HCT116 (cell line): ENCODE measurements around the gene CPNE7. TPM values are rescaled to one million over a fixed set of nuclear protein-coding genes. Genes with fewer than 3 reads are reported as not detected.

Experiments used
- ATAC-seq: fragments of 200-7000 bp; cut with Tn5 transposase; 2 replicates; pipeline ENCODE4 v1.9.1; 2020; ENCODE audit warnings: mild to moderate bottlenecking, moderate library complexity
- BruUV-seq: library from RNA; stranded (reverse); fragments of 400-500 nt; replicated peaks from 2 replicates; lab custom pipeline; 2021; lab: Mats Ljungman, UMichigan
- CTCF ChIA-PET: fragments of 300-600 bp; sonication (Branson Sonifier 250); formaldehyde crosslinking; loops from one replicate; lab custom pipeline; 2021; ENCODE audit warnings: antibody characterized with exemption; lab: Charles Lee
- POLR2A ChIA-PET: fragments of 300-600, 350-600 bp; sonication (Branson Sonifier 250); formaldehyde crosslinking; loops from one replicate; lab custom pipeline; 2021; ENCODE audit warnings: antibody characterized with exemption; lab: Charles Lee
- RAD21 ChIA-PET, 2 experiments: fragments of 300-600 bp; sonication (Branson Sonifier 250); formaldehyde crosslinking; loops; one replicate each; lab custom pipeline; 2023; ENCODE audit warnings: low total read pairs in 2 of 2; ENCODE audit not compliant: uncharacterized antibody in 2 of 2, unreplicated experiment in 2 of 2, low non-redundant PET in 1 of 2; lab: Charles Lee
- DNase-seq: peaks from one replicate; pipeline ENCODE4 v3.0.0-alpha.2; 2010; ENCODE audit warnings: low read depth, low spot score
- H2AFZ ChIP-seq: fragments of 200-600 bp; shearing (Covaris generic), sonication (generic); 2 replicates; pipeline ENCODE4 v1.6.1; 2017; ENCODE audit warnings: low read depth, mixed run types, mixed read lengths, antibody characterized with exemption, low read length; ENCODE audit not compliant: poor library complexity, severe bottlenecking
- H3K27ac ChIP-seq: 2 replicates; pipeline ENCODE4 v1.5.1; 2012; ENCODE audit warnings: low read depth, low read length
- H3K27me3 ChIP-seq: fragments of 200-600 bp; sonication (generic); 2 replicates; pipeline ENCODE4 v1.6.1; 2016; ENCODE audit warnings: mixed run types, low read length, mixed read lengths; ENCODE audit not compliant: insufficient read depth
- H3K36me3 ChIP-seq, 2 experiments: fragments of 200-500 bp in 1 of 2; fragments of 200-600 bp in 1 of 2; sonication (Bioruptor generic) in 1 of 2; sonication (generic) in 1 of 2; 2 replicates each; pipeline versions ENCODE4 v1.5.1 to v1.6.1; 2014 to 2016; ENCODE audit warnings: low read length in 2 of 2, inconsistent platforms in 1 of 2, mixed read lengths in 1 of 2, mixed run types in 1 of 2; ENCODE audit not compliant: insufficient read depth in 2 of 2, control insufficient read depth in 1 of 2
- H3K4me1 ChIP-seq, 2 experiments: fragments of 200-600 bp in 1 of 2; sonication (generic) in 1 of 2; 2 replicates each; pipeline versions ENCODE4 v1.5.1 to v1.6.1; 2012 to 2017; ENCODE audit warnings: low read length in 2 of 2, inconsistent platforms in 1 of 2, mild to moderate bottlenecking in 1 of 2, mixed read lengths in 1 of 2, mixed run types in 1 of 2, moderate library complexity in 1 of 2; ENCODE audit not compliant: insufficient read depth in 2 of 2, control insufficient read depth in 1 of 2
- H3K4me2 ChIP-seq: fragments of 200-600 bp; sonication (generic); 2 replicates; pipeline ENCODE4 v1.6.1; 2017; ENCODE audit warnings: mixed run types, low read length, mixed read lengths
- H3K4me3 ChIP-seq, 2 experiments: fragments of 200-600 bp in 1 of 2; sonication (generic) in 1 of 2; replicated peaks in 1 of 2; 2 replicates each; pipeline ENCODE4 v1.5.1; 2011 to 2016; ENCODE audit warnings: low read length in 2 of 2, control low read depth in 1 of 2, low read depth in 1 of 2, mild to moderate bottlenecking in 1 of 2, mixed read lengths in 1 of 2, mixed run types in 1 of 2
- H3K79me2 ChIP-seq: fragments of 200-600 bp; sonication (generic); 2 replicates; pipeline ENCODE4 v1.6.1; 2017; ENCODE audit warnings: mild to moderate bottlenecking, mixed run types, low read length, moderate library complexity, mixed read lengths; ENCODE audit not compliant: insufficient read depth
- H3K9ac ChIP-seq: fragments of 200-600 bp; sonication (generic); 2 replicates; pipeline ENCODE4 v1.6.1; 2016; ENCODE audit warnings: low read length, mixed read lengths
- H3K9me2 ChIP-seq: fragments of 200-600 bp; sonication (generic), shearing (Covaris generic); 2 replicates; pipeline ENCODE4 v1.6.1; 2017; ENCODE audit warnings: mixed run types, mild to moderate bottlenecking, moderate library complexity; ENCODE audit not compliant: insufficient read depth
- H3K9me3 ChIP-seq, 2 experiments: fragments of 200-500 bp in 1 of 2; fragments of 200-600 bp in 1 of 2; sonication (Bioruptor generic) in 1 of 2; sonication (generic) in 1 of 2; 2 replicates each; pipeline ENCODE4 v1.6.1; 2014 to 2017; ENCODE audit warnings: low read length in 2 of 2, mixed read lengths in 2 of 2, inconsistent platforms in 1 of 2, low read depth in 1 of 2, mild to moderate bottlenecking in 1 of 2, mixed run types in 1 of 2, moderate library complexity in 1 of 2; ENCODE audit not compliant: control insufficient read depth in 1 of 2, insufficient read depth in 1 of 2
- H4K20me1 ChIP-seq: fragments of 200-600 bp; sonication (generic), shearing (Covaris generic); 2 replicates; pipeline ENCODE4 v1.6.1; 2017; ENCODE audit warnings: mixed run types, mild to moderate bottlenecking, moderate library complexity; ENCODE audit not compliant: insufficient read depth
- ATF3 ChIP-seq: IDR thresholded peaks from 2 replicates; pipeline ENCODE4 v1.6.1; 2012
- CEBPB ChIP-seq: IDR thresholded peaks from 2 replicates; pipeline ENCODE4 v1.6.1; 2012; ENCODE audit warnings: low read depth
- CTCF ChIP-seq, 3 experiments: fragments of 200-600 bp in 1 of 3; sonication (generic) in 1 of 3; IDR thresholded peaks in 2 of 3; conservative IDR thresholded peaks in 1 of 3; 2 replicates each; pipeline ENCODE4 v1.5.1; 2012 to 2017; ENCODE audit warnings: low read depth in 2 of 3, low read length in 2 of 3, antibody characterized with exemption in 1 of 3, borderline replicate concordance in 1 of 3, control low read depth in 1 of 3, mild to moderate bottlenecking in 1 of 3, mixed read lengths in 1 of 3, mixed run types in 1 of 3, moderate library complexity in 1 of 3; ENCODE audit not compliant: insufficient read depth in 1 of 3
- EGR1 ChIP-seq: IDR thresholded peaks from 2 replicates; pipeline ENCODE4 v1.6.1; 2012; ENCODE audit warnings: low read depth
- ELF1 ChIP-seq: IDR thresholded peaks from 2 replicates; pipeline ENCODE4 v1.6.1; 2012; ENCODE audit warnings: low read depth, borderline replicate concordance
- EZH2 ChIP-seq: fragments of 200-600 bp; sonication (generic); IDR thresholded peaks from 2 replicates; pipeline ENCODE4 v1.6.1; 2017; ENCODE audit warnings: antibody characterized with exemption, mixed run types
- EZH2phosphoT487 ChIP-seq: fragments of 200-600 bp; IDR thresholded peaks from 2 replicates; pipeline ENCODE4 v1.6.1; 2018; ENCODE audit warnings: antibody characterized with exemption, borderline replicate concordance
- FOSL1 ChIP-seq: IDR thresholded peaks from 2 replicates; pipeline ENCODE4 v1.6.1; 2012; ENCODE audit warnings: low read depth
- JUND ChIP-seq: IDR thresholded peaks from 2 replicates; pipeline ENCODE4 v1.6.1; 2012
- MAX ChIP-seq: IDR thresholded peaks from 2 replicates; pipeline ENCODE4 v1.6.1; 2012
- POLR2A ChIP-seq: IDR thresholded peaks from 2 replicates; pipeline ENCODE4 v1.7.0; 2011; ENCODE audit warnings: borderline replicate concordance; ENCODE audit not compliant: insufficient read depth, insufficient read length; ENCODE audit errors: extremely low read depth
- POLR2AphosphoS5 ChIP-seq: IDR thresholded peaks from 2 replicates; pipeline ENCODE4 v1.6.1; 2011; ENCODE audit warnings: mild to moderate bottlenecking, low read depth, low read length, moderate library complexity
- REST ChIP-seq: IDR thresholded peaks from 2 replicates; pipeline ENCODE4 v1.6.1; 2012; ENCODE audit warnings: low read depth
- SP1 ChIP-seq: IDR thresholded peaks from 2 replicates; pipeline ENCODE4 v1.6.1; 2012; ENCODE audit warnings: low read depth
- SRF ChIP-seq: IDR thresholded peaks from 2 replicates; pipeline ENCODE4 v1.6.1; 2012; ENCODE audit warnings: low read depth
- TCF7L2 ChIP-seq: IDR thresholded peaks from 2 replicates; pipeline ENCODE4 v1.7.0; 2011; ENCODE audit warnings: borderline replicate concordance, inconsistent platforms; ENCODE audit not compliant: insufficient read depth, insufficient read length; ENCODE audit errors: extremely low read depth
- YY1 ChIP-seq: IDR thresholded peaks from 2 replicates; pipeline ENCODE4 v1.6.1; 2011; ENCODE audit warnings: low read length, low read depth, moderate library complexity, mild to moderate bottlenecking; ENCODE audit not compliant: insufficient replicate concordance; ENCODE audit errors: extremely low read depth
- ZFX ChIP-seq: fragments of 450-650 bp; IDR thresholded peaks from 2 replicates; pipeline ENCODE4 v1.6.1; 2017
- ZNF274 ChIP-seq: fragments of 200-500 bp; sonication (Bioruptor generic); IDR thresholded peaks from 2 replicates; pipeline ENCODE4 v1.6.1; 2014; ENCODE audit warnings: mild to moderate bottlenecking, low read depth, low read length, inconsistent platforms
- intact Hi-C: fragments of 100-400 bp; cut with micrococcal nuclease; formaldehyde crosslinking; loops from 2 replicates; pipeline ENCODE4 v1.10.0; 2022
- total RNA-seq: library from RNA; stranded (reverse); gene quantifications from one replicate; pipeline ENCODE4 v1.2.1, GENCODE V29; 2021; ENCODE audit not compliant: unreplicated experiment

The CPNE7 gene
- total RNA-seq, 1 experiment from 2014 or later: 201 TPM

- Histone ChIP-seq H3K4me2 (no peak overlapping the region), H3K79me2 (no peaks in the 10 kb centered on the region), H2AFZ (no peak overlapping the region), H3K9me3 (no peaks in the 10 kb centered on the region), H3K27me3 (no peaks in the 10 kb centered on the region), H4K20me1 (no peaks in the 10 kb centered on the region), H3K4me1 (peaks cover 0 to 2% of the 10 kb centered on the region in 2 experiments; a peak in 3 of 4 replicates), H3K27ac (no peak overlapping the region), H3K36me3 (peaks cover 26 to 43% of the 10 kb centered on the region in 2 experiments; a peak in 3 of 4 replicates), H3K9me2 (no peaks in the 10 kb centered on the region), H3K9ac (no peak overlapping the region), H3K4me3 (no peak overlapping the region)
- TF ChIP-seq EGR1 (no peak), POLR2AphosphoS5 (no peak), ELF1 (no peak), FOSL1 (no peak), ZFX (no peak), EZH2phosphoT487 (no peak), REST (no peak), ZNF274 (no peak), TCF7L2 (no peak), JUND (no peak), POLR2A (no peak), SP1 (no peak), YY1 (no peak), ATF3 (no peak), EZH2 (no peak), MAX (no peak), CTCF (IDR thresholded peaks at IDR 0.05 in 2 of 3, conservative IDR thresholded peaks at IDR 0.05 in 1 of 3; ENCODE audit: borderline replicate concordance in 1 of 3, insufficient read depth in 1 of 3, low read depth in 2 of 3, low read length in 2 of 3) (no peak), SRF (no peak), CEBPB (no peak)
- CTCF ChIA-PET: no interaction called here
- RAD21 ChIA-PET: no interaction called here
- ATAC-seq (no peak), DNase-seq (no peak)
- intact Hi-C loops: no loop called here
- BruUV-seq: no TSS peak
- POLR2A ChIA-PET: no interaction called here
Measured at GRCh38 chr16:89552329-89552728, 23.2 kb upstream of the CPNE7 start.
